NOMO-1 treated with DMSO at 0.1 percent for 48 hours (cell line): Measurements from ENCODE around the gene SMCR8.
"Not testable (repeated sequence)": the region's sequence is repeated elsewhere in the genome, so short reads cannot be mapped to it uniquely, and the experiment has no call there.

Source experiments
- DNase-seq: peaks from one replicate; lab custom pipeline; 2025; ENCODE audit not compliant: unreplicated experiment; lab: John Stamatoyannopoulos, UW

The SMCR8 gene

GRCh38 chr17:18315961-18316360, 868 bp downstream of the SMCR8 start:
- DNase-seq, result no peak

DNA sequence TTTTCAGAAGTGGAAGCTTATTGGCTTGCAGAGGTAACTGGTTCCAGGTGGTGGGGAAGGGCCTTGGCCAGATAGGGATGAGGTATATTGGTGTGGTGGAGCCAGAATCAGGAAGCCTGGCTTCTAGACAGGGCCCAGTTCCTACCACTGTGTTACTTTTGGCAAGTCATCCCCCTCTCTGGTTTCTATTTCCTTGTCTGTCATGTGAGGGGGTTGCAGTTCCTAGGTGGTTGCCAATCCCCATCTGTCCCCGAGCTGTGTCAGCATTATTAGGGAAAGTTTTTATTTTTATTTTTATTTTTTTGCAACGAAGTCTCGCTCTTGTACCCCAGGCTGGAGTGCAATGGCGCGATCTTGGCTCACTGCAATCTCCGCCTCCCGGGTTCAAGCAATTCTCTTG, 3.0 kb downstream of the SMCR8 start:
- no peak for DNase-seq

GRCh38 chr17:18318771-18319450, 3.8 kb downstream of the SMCR8 start:
- DNase-seq, result no peak

DNA sequence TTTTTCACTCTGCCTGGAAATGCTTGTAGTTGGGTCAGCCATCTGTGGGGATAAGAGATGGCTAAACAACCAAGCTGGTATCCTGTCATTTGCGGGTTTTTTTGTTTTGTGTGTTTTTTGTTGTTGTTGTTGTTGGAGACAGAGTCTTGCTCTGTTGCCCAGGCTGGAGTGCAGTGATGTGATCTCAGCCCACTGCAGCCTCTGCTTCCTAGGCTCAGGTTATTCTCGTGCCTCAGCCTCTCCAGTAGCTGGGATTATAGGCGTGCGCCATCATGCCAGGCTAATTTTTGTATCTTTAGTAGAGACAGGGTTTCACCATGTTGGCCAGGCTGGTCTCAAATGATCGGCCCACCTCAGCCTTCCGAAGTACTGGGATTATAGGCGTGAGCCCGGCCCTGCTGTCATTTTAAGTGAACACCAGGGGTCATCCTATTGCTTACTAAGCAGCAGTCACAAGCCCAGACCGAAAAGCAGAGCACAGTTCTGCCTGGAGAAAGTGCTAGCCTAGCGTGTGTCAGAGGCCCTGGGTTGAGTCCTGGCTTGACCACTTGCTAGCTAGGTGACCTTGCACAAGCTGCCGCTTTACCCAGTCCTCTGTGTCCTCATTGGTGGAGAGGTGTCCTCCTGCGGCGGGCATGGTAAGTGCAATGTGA, 4.6 kb downstream of the SMCR8 start:
- peak; percentile 17 for DNase-seq

- no peak for DNase-seq
Measured at GRCh38 chr17:18320301-18320700, 5.2 kb downstream of the SMCR8 start.

DNA sequence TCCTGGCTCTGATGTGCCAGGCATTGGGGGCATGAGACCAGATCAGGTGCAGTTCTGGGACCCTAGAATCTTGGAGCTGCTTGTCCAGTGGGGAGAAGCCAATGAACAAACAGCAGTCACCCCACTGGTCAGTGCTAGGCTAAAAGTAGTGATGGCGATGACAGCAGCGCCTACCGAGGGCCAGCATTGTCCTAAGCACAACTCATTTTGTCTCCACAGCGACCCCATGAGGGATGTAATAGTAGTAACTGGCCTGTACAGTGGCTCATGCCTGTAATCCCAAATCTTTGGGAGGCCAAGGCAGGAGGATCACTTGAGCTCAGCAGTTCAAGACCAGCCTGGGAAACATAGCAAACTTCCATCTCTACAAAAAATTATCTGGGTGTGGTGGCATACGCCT, 6.2 kb downstream of the SMCR8 start:
- no peak for DNase-seq

GRCh38 chr17:18322522-18322921, 7.4 kb downstream of the SMCR8 start:
- no peak for DNase-seq

DNA sequence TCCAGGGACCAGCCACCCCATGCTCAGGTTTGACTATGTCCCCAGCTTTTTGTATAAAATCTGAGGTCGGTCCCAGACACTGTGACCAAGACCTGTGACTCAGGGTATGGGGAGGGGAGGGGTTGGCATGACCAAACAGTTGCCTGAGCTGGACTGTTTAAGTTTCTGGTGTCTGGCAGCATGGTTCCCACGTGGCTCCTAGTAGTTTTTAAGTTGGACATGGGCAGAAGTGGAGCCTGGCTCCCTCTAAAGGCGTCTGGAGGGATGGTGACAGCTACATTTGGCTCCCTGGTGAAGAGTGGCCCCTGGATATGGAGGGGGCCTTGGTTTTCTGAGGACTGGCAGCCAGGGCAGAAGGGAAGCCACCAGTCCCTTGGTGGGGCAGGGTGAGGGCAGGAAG, 7.9 kb downstream of the SMCR8 start:
- DNase-seq, result no peak

GRCh38 chr17:18323507-18324139, 8.5 kb downstream of the SMCR8 start:
- no peak for DNase-seq

DNA sequence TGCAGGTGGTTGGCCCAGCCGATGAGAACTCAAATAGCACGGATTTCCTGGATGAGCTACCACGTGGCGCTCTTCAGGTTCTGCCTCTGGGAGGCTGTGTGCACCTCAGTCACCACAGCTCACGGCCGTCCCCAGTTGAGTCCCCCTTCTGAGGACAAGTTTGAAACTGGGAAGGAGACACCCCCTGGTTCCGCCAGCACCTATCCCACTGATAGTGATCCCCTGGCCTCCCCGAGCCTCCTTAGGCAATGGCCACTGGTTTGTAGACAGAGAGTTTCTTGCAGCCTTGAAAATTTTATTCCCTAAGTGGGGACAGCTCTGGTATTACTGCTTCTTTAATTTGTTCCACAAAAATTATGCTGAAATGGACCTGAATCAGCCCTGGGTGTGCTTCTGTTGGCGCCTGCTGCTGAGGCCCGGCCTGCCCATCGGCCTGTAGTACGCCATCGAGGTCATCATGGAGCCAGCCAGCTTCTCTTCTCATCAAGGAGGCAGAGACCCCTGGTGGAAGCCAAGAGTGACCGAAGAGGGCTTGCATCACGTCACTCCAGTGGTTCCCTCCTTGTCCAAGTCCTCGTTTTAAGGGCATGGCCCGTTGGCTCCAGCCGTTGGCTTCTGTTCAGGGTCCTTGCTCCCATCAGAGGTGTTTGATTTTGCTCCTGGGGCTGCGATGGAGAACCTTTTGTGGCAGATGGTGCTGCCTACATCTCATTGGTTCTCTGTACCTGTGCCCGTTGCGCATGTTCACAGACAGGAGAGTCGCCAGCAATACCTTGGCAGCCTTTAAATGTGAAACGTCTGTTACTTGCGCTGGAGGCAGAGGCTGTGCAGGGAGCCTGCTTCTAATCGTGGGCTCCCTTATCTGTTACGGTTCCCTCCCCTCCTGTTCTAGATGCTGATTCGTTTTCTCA, 9.3 kb downstream of the SMCR8 start:
- DNase-seq, result no peak

- no peak for DNase-seq
Measured at GRCh38 chr17:18326039-18326438, 10.9 kb downstream of the SMCR8 start.

GRCh38 chr17:18326572-18326971, 11.5 kb downstream of the SMCR8 start:
- no peak for DNase-seq

DNA sequence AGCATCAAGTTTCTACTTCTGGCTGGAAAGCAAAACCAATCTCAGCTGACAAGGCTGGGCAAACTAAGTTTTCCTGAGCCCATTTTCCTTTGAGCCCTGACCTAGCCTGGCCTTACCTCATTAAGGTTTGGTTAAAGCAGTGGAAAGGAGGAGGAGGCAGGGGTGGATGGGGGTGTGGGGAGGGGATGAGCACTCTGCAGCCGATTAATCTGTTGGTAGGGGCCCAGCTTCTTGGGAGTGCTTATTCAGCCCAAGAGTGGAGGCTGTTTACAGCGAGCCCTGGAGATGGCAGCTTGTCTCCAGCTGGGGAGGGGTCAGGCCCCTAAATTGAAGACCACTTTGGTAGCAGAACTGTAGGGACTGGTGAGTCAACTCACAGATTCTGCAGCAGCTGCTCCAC, 12.0 kb downstream of the SMCR8 start:
- no peak for DNase-seq

DNA sequence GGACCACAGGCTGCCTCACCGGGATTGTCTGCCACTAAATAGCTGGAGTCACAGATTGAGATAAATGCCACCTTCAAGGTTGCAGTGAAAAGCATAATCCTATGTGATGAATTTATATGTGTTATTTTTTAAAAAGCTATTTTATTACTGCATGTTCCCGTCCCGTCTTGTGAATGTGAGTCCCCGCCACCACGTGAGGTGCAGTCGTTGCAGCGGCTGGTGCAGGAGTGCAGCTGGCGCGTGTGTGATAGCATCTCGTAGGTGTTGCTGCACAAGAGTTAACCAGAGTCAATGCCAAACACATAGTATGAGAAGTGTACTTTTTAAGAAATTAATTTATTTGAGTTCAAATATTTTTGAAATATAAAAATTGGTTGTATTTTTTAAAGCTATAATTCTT, 12.5 kb downstream of the SMCR8 start:
- DNase-seq, result no peak

DNA sequence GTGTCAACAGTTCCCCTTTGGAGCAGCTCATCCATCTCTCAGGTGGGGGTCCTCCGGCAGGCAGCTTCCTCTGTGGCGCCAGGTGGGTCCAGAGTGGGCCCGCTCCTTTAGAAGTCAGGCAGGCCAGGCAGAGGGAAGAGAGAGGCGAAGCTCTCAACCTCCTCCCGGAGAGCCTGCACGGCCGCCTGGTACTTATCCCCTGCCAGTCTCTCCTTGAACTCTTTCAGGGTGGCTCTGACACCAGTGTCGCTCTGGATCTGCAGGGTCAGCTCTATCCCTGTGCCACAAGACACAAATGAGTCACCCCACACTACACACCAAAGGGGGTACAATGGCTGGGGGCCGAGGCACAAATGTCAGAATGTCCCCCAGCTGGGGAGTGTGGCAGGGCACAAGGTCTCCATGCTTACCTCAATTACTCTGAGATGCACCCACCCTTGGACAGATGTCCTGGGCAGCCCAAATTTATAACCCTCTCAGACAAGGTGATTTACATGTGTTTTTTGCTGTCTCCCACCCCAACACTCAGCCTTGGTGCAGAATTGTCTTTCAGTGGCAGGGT, 13.6 kb downstream of the SMCR8 start:
- no peak for DNase-seq

DNA sequence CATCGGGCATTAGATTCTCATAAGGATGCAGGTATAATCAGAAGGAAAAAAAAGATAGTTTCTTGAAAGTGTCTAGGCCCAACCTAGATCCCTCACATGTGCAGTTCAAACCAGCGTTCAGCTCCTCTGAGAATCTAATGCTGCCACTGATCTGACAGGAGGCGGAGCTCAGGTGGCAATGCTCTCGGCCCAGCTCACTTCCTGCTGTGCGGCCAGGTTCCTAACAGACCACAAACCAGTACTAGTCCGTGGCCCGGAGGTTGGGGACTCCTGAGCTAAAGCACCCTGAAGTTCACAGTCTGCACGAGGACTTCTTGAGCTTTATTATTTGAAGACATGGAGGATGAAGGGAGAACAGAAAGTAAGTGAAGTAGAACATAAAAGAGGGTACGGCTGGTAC, 16.8 kb downstream of the SMCR8 start:
- DNase-seq, result no peak

DNA sequence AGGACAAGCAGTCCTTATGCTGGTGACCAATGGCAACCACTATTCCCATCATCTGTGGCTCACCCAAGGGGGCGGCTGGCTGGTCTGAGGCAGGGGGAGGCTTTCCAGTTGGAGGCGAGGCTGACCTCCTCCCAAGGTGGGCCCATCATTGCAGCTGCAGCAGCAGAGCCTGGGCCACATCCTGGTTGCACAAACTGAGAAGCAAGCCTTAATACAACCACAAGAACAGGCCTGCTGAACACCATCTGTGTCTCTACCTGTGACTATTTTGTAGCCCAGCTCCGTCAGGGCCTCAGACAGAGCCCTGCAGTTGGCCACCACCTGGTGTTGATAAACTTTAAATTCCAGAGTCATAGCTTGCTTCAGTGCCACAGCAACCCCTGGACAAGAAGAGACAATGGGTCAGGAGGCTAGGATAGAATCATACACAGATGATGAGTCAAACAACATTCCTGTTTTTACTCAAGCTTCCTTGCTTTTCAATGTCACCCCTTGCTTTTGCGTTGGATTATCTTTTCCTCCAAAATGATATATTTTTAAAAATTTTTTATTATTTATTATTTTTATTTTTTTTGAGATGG, 17.9 kb downstream of the SMCR8 start:
- DNase-seq, result no peak

DNA sequence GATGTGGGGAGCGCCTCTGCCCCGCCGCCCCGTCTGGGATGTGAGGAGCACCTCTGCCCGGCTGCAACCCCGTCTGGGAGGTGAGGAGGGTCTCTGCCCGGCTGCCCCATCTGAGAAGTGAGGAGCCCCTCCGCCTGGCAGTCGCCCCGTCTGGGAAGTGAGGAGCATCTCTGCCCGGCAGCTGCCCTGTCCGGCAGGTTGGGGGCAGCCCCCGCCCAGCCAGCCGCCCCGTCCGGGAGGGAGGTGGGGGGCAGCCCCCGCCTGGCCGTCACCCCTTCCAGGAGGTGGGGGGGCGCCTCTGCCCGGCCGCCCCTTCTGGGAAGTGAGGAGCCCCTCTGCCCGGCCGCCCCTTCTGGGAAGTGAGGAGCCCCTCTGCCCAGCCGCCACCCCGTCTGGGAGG, 23.1 kb downstream of the SMCR8 start:
- DNase-seq, result not testable (repeated sequence)

- no peak for DNase-seq
Measured at GRCh38 chr17:18339933-18340332, 24.8 kb downstream of the SMCR8 start.

GRCh38 chr17:18344021-18344420, 28.9 kb downstream of the SMCR8 start:
- DNase-seq, result no peak

DNA sequence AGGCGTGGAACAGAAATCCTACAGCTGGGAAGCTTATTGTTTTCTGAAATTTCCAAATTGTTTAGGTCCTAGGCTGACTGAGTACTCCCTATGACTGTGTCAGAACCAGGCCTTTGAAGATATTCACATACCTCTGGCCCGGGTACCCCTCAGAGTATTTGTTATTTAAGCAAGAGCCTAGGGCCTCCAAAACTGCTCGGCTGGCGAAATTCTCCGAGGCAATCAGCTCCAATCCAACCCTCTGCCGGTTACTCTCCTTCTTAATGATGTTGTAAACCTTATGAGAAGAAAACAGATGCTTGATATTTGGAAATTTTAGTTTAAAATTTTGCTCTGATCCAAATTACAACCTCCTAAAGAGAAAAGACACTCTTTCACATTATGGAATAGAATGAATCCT, 38.4 kb downstream of the SMCR8 start:
- no peak for DNase-seq
